Stomach (tissue), 4 donors: ENCODE measurements around the gene ILF3.

Source experiments
- EP300 ChIP-seq: sonication (generic); formaldehyde crosslinking; IDR thresholded peaks from one replicate; pipeline ENCODE4 v1.6.1; 2017; ENCODE audit warnings: antibody characterized with exemption
- POLR2AphosphoS5 ChIP-seq, 3 donors: sonication (generic); formaldehyde crosslinking; IDR thresholded peaks; one replicate each; pipeline ENCODE4 v1.6.1; 2016; ENCODE audit warnings: antibody characterized with exemption in 3 of 3
- TF ChIP-seq, protein P1 (sequence below), 7 experiments: fragments of 450-650 bp in 4 of 7; fragments of 200-600 bp in 3 of 7; sonication (generic) in 3 of 7; IDR thresholded peaks; one replicate each; pipeline ENCODE4 v1.5.1; 2016 to 2019; ENCODE audit warnings: antibody characterized with exemption in 7 of 7, control low read depth in 2 of 7, mild to moderate bottlenecking in 1 of 7

DNA sequence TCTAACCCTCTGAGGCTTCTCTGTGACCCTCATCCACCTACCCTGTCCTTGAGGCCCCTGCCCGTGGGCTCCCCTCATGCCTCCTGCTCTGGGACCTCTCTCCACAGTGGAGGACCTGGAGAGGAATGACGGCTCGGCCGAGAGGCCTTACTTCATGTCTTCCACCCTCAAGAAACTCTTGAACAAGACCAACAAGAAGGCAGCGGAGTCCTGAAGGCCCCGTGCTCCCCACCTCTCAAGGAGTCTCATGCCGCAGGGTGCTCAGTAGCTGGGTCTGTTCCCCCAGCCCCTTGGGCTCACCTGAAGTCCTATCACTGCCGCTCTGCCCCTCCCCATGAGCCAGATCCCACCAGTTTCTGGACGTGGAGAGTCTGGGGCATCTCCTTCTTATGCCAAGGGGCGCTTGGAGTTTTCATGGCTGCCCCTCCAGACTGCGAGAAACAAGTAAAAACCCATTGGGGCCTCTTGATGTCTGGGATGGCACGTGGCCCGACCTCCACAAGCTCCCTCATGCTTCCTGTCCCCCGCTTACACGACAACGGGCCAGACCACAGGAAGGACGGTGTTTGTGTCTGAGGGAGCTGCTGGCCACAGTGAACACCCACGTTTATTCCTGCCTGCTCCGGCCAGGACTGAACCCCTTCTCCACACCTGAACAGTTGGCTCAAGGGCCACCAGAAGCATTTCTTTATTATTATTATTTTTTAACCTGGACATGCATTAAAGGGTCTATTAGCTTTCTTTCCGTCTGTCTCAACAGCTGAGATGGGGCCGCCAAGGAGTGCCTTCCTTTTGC is 10.8 kb upstream of the ILF3 start:
- TF ChIP-seq, protein P1, sequence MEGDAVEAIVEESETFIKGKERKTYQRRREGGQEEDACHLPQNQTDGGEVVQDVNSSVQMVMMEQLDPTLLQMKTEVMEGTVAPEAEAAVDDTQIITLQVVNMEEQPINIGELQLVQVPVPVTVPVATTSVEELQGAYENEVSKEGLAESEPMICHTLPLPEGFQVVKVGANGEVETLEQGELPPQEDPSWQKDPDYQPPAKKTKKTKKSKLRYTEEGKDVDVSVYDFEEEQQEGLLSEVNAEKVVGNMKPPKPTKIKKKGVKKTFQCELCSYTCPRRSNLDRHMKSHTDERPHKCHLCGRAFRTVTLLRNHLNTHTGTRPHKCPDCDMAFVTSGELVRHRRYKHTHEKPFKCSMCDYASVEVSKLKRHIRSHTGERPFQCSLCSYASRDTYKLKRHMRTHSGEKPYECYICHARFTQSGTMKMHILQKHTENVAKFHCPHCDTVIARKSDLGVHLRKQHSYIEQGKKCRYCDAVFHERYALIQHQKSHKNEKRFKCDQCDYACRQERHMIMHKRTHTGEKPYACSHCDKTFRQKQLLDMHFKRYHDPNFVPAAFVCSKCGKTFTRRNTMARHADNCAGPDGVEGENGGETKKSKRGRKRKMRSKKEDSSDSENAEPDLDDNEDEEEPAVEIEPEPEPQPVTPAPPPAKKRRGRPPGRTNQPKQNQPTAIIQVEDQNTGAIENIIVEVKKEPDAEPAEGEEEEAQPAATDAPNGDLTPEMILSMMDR (IDR thresholded peaks at IDR 0.05), result no peak
- TF ChIP-seq EP300, result no peak
- TF ChIP-seq POLR2AphosphoS5 (IDR thresholded peaks at IDR 0.05), result no peak
